ENCODE results near the gene DOCK11.

DNA sequence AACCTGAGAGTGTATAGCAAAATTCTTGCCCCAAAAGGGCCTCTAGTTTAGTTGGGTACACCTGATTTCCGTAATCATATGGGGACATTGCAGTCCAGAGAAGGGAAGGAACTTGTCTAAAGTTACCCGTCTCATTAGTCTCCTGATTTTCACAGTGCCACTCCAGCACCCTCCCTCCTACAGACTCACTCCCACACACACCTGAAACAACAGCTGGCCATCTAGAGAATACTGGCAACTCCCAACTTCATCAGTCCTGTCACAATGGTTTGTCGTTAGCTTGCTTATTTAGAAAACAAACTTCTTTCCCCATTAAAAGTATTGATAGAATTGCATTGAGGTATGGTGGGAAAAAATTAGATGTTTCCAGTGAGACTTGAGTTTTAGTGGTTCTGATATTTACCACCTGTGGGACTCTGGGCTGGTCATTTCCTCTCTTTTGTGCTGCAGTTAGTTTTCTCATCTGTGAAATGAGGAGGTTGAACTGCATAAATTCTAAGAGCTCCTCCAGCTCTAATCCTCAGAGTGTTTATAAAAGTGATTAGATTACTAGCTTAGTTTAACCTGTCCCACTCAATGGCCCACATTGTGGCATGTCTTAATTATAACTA is 233.5 kb downstream of the DOCK11 start:
- TF ChIP-seq, protein P1, sequence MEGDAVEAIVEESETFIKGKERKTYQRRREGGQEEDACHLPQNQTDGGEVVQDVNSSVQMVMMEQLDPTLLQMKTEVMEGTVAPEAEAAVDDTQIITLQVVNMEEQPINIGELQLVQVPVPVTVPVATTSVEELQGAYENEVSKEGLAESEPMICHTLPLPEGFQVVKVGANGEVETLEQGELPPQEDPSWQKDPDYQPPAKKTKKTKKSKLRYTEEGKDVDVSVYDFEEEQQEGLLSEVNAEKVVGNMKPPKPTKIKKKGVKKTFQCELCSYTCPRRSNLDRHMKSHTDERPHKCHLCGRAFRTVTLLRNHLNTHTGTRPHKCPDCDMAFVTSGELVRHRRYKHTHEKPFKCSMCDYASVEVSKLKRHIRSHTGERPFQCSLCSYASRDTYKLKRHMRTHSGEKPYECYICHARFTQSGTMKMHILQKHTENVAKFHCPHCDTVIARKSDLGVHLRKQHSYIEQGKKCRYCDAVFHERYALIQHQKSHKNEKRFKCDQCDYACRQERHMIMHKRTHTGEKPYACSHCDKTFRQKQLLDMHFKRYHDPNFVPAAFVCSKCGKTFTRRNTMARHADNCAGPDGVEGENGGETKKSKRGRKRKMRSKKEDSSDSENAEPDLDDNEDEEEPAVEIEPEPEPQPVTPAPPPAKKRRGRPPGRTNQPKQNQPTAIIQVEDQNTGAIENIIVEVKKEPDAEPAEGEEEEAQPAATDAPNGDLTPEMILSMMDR (IDR thresholded peaks at IDR 0.05; ENCODE audit: borderline replicate concordance, extremely low read depth, low read length, poor library complexity, severe bottlenecking): no peak
- no peak for TF ChIP-seq EZH2 (IDR thresholded peaks at IDR 0.05; ENCODE audit: borderline replicate concordance, low read depth, low read length, severe bottlenecking)

All from DND-41 (cell line).